Stimulated activated CD4-positive, alpha-beta T cell treated with anti-CD3 and anti-CD28 coated beads, Interleukin-15, amount 100 ng/mL, for 1 hour (primary cell): ENCODE data around the gene RNF181.
"Not testable (repeated sequence)": the region's sequence is repeated elsewhere in the genome, so short reads cannot be mapped to it uniquely, and the experiment has no call there.

Experiments
- DNase-seq, 2 donors: peaks; one replicate each; pipeline ENCODE4 v3.0.0-alpha.2; 2020; ENCODE audit warnings: low read depth in 1 of 2, low spot score in 1 of 2

Gene RNF181, protein sequence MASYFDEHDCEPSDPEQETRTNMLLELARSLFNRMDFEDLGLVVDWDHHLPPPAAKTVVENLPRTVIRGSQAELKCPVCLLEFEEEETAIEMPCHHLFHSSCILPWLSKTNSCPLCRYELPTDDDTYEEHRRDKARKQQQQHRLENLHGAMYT

DNA sequence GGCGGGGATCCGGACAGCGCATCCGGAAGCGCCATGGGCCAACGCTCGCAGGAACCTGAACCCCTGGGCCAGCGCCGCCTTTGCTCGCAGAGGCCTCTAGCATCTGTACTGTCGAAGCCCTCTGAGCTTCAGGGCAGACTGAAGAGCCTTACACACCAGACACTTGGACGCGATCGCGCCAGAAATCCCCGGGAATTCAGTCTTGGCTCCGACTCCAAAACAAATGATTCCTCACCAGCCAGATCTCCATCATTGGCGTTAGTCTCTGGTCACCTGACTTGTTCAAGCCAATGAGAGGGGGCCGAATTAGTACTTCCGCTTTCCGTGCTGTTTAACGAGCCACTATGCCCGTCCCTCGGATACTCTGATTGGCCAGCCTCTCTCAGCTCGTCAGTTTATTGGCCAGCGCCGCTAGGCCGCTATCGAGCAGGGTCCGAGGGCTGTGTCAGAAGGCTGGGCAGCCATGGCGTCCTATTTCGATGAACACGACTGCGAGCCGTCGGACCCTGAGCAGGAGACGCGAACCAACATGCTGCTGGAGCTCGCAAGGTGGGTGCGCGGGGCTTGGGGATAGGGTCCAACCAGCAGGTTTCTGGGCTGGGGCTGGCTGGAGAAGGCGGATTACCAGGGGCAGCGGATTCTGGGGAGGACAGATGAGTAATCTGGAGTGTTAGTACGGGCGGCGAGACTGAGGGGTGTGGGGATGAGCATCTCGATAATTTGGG, at the start of gene RNF181:
Gene RNF181 (plus strand): TSS at position 445 of the 725 bp plus-strand sequence. CDS start 19 bp downstream, at position 464.
- DNase-seq, result peak; percentile 74 to 78

DNA sequence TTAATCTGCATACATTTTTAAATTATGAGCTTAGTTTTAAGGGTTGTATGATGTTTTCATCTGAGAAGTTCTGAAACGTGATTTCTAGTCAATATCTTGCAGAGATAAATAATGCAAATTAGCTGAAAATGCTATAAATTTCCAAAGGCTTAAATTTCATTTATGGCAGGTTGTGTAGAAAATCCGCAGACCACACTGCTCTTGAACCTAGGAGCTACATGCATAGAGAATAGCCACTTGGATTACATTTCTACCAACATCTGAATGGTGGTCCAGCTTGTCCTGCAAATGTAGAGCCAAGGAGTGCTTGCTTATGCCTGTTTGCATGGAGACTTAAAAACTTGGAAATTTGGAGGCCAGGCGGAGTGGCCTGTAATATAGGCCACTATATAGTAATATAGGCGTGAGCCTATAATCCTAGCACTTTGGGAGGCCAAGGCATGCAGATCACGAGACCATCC, 49.7 kb upstream of the RNF181 start:
- no peak for DNase-seq

DNA sequence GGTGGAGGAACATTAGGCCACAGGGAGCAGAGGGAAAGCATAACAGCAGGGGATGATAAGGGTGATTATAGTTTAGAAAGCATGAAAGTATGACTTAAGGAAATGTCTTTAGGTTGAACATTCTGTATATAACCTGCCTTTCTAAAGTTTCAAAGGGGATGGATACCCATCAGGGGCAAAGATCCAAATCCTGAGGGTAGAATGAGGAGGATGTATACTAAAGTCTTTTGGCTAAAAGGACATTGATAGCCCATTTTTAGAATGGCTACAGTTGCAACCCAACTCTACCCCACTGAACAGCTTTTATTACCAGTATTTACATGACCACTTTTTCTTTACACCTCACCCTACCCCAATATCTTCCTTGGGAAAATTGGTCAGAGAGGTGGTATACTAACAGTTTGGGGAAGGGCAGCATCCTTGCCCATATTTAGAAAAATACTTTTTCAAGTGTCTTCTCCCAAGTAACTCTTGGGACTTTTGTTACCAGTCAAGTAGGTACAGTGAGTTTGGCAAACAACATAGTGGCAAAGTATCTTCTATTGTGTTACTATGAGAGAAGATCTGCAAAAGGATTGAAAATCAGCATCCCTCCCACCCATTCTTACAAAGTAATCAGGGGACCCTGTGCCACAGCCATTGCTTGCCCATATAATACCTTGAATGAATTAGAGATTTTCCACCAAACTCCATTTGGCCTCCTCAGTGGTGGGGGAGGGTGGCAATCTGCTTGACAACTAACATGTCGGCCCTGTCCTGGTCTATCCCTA, 48.3 kb upstream of the RNF181 start:
- no peak for DNase-seq

DNA sequence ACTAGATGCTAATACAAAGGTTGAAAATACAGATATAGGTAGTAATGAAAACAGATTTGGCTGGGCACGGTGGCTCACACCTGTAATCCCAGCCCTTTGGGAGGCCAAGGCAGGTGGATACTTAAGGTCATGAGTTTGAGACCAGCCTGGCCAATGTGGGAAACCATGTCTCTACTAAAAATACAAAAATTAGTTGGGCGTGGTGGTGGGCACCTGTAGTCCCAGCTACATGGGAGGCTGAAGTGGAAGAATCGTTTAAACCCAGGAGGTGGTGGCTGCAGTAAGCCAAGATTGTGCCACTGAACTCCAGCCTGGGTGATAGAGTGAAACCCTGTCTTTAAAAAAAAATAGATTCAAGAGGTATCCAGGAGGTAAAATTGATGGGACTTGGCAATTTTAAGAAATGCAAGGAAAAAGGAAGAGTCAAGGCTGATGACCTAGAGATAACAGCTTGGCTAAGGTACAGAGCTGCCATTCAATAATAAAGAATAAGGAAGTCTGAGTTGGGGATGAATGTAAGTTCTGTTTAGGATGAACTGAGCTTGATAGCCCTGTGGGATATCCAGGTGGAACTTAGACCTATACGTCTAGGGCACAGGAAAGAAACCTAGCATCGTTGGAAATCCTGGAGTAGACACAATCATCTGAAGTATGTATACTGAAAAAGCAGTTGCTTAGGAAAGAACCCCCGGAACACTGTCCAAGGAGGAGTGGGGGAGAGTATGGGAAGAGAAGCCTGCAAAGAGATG, 47.5 kb upstream of the RNF181 start:
- DNase-seq, result no peak

DNA sequence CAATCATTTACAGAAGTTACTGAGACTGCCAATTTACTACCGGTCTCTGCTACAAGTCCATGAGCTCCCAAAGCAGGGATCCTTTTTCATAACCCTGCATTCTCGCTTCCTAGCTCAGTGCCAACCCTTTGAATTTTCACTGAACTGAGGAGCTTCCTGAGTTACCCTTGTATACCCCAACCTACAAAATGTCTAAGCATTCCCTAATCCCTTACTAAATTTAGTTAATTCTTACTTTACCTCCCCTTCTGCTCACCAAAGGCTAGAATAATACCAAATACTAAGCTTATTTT, 47.0 kb upstream of the RNF181 start:
- no peak for DNase-seq

DNA sequence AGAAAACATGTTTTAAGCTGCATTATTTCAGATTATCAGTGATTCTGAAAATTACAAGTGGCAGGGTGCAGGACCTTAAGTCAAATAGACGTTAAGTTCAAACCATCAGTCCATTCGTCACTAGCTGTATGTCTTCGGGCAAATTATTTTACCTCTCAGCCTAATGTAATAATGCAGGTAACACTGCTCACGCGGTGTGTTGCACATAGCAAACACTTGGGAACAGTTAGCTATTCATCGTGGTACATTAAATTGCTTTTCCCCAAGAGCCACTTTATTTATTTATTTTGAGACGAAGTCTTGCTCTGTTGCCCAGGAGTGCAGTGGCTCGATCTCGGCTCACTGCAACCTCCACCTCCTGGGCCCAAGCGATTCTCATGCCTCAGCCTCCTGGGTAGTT, 46.5 kb upstream of the RNF181 start:
- DNase-seq, result no peak

DNA sequence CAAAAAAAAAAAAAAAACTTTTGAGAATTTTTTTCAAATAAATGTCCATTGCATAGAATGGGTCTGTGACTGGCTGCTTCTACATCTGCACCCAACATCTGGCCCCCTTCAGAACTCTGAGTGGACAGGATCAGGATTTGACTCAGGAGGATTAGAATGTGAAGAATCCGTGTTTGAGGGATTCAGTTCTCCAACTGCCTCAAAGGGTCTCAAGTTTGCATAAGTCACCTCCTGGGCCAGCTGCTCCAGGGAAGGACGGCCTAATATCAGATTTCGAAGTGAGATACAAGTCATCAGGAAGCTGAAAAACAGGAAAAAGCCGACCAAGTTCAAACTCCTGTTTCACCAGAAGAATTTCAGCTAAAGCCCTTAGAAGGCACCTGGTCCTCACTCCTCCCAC, 45.7 kb upstream of the RNF181 start:
- no peak for DNase-seq

DNA sequence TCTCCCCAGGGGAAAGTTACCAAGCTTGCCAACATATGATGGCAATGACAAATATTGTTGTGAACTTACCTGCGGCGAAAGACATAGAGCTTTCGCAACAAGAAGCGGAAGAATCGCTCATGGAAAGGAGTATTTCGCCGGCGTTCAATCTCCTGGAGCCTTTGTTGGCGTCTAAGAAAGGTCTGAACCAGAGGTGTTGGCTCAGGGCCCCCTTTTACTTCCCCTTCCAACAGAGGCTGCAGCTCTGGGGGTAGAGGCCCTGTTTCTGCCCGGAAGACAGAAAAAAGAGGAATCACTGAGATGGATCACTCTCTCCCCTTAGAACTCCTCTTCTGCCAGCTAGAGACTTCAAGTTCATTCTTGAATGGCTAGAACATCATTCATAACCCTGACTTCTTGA, 45.1 kb upstream of the RNF181 start:
- no peak for DNase-seq

DNA sequence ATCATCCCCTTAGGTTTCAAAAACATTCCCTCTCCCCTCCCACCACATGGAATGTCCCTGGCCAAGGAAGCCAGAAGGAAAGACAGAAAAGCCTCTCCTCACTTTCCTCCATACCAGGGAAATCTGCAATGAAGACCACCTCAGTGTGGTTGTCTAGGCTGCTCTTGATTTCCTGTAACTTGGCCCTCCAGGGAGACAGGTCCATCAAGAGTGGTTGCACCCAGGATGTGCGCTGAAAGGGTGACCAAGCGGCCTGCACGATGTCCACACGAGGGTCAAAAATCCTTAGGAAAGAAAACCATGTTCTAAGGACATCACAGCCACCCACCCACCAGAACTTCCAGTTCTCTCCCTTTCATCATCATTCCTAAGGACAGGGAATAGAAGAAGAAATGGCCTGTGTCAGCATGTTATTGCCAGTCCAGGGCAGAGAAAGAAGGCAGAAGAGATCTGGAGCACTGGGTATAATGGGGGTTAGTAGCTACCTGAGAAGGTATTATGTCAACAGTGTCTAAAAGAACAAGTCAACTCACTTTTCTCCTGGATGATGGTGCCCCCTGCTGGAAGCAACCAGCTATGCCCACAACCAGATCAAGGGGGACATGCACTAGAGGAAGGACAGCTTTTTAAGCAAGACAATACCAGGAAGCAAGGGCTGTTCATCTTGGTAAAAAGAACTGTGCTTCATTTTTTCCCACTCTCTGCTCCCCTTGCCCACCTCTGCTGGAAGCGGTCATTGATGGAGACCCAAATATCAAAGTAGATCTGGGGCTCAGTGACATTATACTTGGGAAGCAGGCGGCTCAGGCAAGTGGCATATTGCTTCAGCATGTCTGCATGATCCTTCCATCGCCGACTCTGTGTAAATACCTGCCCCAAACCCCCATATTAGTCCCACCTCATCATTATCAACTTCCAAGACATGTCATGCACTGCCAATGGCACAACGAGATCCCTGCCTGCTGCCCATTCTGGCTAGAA, 43.6 kb upstream of the RNF181 start:
- peak; percentile 69 to 77 for DNase-seq

DNA sequence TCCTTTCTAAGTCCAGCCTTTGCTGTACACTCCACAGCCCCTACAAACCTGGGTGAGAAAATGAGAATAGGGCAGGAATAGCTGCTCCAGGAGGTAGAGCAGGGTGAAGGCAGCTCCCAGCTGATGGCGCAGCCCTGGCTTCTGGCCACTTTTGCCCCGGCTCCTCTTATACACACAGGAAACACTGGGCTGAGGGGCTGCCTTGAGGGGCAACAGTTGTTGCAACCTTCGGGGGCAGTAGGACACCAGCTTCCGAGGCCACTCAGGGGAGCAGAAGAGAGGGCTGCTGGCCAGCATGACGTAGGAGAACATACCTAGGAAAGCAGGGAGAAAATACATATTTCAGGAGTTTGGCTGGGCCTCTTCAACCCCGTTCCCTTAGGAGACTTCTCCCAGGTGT, 42.4 kb upstream of the RNF181 start:
- no peak for DNase-seq

DNA sequence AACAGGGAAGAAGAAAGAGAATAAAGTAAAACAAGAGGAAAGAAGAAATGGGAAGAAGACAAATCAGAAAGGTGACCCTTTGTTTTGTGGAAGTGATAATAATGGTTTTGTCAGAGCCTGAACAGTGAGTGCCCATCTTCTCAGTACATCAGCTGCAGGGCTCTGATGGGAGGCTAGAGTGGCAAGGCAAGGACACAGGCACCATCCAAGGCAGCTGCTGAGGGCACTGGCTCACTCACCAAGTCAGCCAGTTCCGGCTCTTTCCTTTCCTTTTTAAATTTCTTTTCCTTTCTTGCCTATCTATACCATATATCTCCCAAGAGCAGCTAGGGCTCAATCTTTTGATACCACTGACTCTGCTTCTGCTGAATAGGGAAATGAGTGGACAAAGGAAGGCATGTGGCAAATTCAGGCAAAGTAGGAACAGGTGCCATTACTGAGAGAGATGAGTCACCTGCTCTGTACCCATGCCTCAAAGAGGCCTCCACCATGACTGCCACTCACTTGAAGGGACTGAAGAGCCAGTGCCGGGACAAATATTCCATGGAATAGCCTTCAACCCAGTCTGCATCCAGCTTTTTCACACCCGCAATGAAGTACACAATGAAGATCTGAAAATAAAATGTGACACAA, 40.4 kb upstream of the RNF181 start:
- DNase-seq, result no peak

DNA sequence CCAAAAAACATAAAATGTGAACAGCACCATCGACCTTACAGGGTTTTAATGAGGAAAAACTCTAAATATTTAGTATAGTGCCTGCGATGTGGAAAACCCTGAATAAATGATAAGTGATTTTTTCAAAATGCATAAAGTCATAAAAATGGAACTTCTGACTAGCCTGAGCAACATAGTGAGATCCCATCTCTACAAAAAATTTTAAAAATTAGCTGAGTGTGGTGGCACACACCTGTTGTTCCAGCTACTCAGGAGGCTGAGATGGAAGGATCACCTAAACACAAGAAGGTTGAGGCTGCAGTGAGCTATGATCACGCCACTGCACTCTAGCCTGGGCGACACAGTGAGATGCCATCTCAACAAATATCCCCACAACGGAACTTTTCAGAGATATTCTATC, 38.4 kb upstream of the RNF181 start:
- DNase-seq, result no peak

DNA sequence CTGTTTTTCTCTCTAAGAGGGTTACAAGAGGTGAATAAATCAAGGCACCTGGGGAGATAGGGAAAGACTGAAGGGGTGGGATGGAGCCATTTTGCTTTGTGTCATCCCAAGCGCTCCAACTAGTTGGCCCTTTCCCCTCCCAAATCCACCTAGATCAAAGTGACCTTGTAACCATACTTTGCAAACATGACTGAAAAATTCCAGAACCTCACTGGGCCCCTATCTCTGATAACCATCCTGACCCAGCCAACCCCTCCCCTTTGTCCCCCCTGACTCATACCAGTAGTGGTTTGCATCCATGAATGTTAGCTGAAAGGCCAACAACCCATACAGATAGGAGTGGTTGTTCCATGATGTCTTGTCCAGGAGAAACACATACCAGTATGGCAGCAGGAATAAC, 37.4 kb upstream of the RNF181 start:
- DNase-seq, result no peak

DNA sequence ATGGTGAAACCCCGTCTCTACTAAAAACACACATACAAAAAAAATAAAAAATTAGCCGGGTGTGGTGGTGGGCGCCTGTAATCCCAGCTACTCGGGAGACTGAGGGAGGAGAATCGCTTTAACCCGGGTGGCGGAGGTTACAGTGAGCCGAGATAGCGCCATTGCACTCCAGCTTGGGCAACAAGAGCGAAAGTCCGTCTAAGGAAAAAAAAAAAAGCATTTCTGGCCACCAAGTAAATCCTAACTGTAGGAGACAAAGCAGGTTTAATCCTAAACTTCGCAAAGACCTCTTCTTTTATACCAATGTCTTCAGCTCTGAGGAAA, 35.2 kb upstream of the RNF181 start:
- DNase-seq, result not testable (repeated sequence)

DNA sequence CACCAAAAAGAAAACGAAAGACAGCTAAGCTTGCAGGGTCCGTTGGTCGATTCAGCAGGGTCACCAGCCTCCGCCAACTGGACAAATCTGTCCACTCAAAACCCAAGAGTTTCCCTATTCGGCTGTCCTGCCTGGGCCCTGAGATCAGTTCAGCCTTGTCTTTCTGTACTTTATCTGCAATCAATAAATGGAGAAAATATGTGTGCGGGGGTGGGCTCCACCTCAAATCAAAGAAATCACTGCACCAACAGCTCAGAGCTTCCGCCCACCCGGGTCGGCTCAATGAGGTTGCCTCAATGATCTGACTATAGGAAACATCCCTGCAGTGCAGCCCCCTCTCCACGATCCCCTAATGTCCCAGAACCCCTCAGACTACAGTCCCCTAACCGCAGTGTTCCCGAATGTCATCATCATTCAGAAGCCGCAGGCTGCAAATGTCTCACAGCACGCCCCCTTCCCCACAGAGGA, 34.7 kb upstream of the RNF181 start:
- DNase-seq, result no peak

DNA sequence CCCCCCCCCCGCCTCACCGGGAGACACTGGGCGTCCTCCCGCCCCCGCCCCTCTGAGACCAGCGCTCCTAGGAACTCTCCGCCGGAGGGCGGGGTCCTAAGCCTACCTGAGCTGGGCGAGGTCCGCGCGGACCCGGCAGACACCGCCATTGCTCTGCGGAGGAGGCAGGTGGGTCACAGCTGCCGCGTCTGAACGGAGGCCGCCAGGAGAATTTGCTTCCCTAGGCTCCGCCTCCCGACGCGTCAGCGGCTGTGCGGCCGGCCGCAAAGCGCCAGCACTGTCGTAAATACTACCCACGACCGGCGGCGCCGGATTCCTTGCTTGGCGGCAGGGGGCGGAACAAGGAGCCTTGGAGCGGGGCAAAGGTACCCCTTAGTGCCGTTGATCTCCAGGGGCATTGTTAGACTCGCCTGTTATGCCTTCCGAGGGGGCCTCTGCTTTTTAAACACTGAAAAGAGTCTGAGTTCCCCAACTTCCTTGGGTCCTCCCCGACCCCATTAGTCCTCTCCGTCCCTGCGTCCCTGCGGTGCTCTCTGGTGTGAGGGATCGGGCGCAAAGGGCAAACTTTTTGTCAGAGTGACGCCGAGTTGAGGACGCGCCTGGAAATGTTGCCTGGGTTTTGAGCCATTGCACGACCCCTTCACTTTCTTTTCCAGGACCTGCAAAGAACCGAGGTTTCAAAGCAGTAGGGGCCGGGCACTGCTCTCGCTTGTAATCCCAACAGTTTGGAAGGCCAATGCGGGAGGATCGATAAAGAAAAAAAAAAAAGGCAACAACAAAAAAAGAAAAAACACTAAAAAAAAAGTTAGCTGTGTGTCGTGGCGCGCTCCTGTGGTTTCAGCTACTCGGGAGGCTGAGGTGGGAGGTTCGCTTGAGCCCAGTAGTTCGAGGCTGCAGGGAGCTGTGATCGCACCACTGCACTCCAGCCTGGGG, 34.0 kb upstream of the RNF181 start, which contains the start of gene GGCX:
Gene GGCX (minus strand): TSS at position 214 of the 933 bp plus-strand sequence. CDS start 65 bp downstream, at position 149.
- peak; percentile 85 to 93 for DNase-seq

DNA sequence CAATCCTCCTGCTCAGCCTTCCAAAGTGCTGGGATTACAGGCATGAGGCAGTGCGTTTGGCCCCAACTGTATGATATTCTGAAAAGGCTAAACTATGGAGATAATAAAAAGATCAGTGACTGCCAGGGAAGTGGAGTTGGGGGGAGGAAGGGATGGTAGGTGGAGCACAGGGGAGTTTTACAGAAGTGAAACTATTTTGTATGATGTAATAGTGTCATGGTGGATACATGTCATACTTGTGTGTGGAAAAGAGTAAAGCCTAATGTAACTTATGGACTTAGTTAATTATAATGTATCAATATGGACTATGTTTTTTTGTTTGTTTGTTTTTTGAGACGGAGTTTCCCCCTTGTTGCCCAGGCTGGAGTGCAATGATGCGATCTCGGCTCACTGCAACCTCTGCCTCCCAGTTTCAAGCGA, 31.4 kb upstream of the RNF181 start:
- DNase-seq, result no peak

DNA sequence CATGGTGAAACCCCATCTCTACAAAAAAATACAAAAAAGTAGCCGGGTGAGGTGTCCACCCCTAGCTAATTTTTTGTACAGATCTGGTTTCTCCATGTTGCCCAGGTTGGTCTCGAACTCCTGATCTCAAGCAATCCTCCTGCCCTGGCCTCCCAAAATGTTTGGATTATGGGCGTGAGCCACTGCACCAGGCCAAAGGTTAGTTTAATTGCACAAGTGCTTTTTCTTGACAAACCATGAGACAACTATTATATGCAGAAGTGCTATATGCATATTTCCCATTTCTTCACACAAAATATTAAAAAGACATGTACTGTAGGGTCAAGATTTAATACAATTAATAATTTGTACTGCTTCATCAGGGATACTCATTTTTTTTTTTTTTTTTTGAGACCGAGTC, 29.3 kb upstream of the RNF181 start:
- DNase-seq, result no peak

DNA sequence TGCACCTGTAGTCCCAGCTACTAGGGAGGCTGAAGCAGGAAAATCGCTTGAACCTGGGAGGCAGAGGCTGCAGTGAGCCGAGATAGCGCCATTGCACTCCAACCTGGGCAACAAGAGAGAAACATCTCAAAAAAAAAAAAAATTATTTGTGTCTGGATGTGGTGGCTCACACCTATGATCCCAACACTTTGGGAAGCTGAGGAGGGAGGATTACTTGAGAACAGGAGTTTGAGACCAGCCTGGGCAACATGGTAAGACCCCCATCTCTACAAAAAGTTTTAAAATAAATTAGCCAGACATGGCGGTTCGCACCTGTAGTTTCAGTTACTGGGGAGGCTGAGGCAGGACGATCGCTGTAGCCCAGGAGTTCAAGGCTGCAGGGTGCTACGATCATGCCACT, 19.8 kb upstream of the RNF181 start:
- no peak for DNase-seq
